OCI-LY1 (cell line): ENCODE data around the gene ADAM12.

ENCODE experiments used
- EZH2 ChIP-seq: fragments of 200-600 bp; sonication (generic), shearing (Covaris generic); IDR thresholded peaks from 2 replicates; pipeline ENCODE4 v1.8.0; 2017; ENCODE audit warnings: borderline replicate concordance, mixed run types, mild to moderate bottlenecking, antibody characterized with exemption, low read length, moderate library complexity, mixed read lengths
- TF ChIP-seq, protein P1 (sequence below): fragments of 200-600 bp; sonication (generic), shearing (Covaris generic); IDR thresholded peaks from 2 replicates; pipeline ENCODE4 v1.5.1; 2017; ENCODE audit warnings: mild to moderate bottlenecking, antibody characterized with exemption, low read length, moderate library complexity, mixed read lengths

DNA sequence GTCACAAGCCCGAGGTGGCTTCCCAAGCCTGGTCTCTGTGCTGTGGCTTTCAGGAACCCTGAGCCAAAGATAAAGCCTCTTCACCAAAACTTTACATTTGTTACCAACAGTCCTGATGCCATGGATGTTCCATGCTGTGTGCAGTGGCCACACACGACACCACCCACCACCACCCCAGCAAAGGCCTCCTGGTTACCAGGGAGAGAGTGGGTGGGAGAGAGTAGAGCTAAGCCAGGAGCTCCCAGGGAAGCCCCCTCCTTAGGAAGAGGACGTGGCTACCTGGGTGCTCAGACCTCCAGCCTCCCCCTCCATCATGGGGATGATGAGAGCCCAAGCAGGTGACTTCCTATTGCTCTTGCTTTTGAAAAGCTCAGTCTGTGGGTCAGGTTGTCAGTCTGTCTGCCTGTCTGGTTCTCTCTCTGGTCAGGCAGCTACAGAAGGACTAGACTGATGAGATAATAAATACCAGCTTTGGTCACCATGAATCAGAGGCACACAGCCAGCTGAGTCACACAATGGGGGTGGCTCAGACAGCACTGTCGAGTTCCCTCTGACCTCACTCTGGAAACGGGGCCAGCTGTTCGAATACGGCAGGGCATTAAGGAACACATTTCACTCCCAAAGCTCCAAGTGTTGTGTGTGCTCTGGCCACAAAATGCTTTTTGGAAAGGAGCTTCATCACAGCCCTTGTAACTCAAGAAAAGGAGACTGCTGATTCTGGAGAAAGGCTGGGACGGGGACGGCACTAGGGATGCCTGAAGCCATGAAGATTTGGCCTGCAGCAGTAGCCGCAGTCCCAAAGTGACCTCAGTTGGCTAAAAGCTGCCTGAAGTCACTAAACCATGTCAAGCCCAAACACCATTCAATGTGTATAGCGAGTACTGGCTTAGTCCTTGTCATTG lies 325.9 kb downstream of the ADAM12 start:
- TF ChIP-seq, protein P1, sequence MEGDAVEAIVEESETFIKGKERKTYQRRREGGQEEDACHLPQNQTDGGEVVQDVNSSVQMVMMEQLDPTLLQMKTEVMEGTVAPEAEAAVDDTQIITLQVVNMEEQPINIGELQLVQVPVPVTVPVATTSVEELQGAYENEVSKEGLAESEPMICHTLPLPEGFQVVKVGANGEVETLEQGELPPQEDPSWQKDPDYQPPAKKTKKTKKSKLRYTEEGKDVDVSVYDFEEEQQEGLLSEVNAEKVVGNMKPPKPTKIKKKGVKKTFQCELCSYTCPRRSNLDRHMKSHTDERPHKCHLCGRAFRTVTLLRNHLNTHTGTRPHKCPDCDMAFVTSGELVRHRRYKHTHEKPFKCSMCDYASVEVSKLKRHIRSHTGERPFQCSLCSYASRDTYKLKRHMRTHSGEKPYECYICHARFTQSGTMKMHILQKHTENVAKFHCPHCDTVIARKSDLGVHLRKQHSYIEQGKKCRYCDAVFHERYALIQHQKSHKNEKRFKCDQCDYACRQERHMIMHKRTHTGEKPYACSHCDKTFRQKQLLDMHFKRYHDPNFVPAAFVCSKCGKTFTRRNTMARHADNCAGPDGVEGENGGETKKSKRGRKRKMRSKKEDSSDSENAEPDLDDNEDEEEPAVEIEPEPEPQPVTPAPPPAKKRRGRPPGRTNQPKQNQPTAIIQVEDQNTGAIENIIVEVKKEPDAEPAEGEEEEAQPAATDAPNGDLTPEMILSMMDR: no peak
- no peak for TF ChIP-seq EZH2
